NCI-H526 (cell line): ENCODE measurements around the gene TMEM132D.
"Not testable (repeated sequence)": the region's sequence is repeated elsewhere in the genome, so short reads cannot be mapped to it uniquely, and the experiment has no call there.

ENCODE experiments used
- DNase-seq, 2 experiments: peaks; one replicate each; lab custom pipeline; 2025; lab: John Stamatoyannopoulos, UW

TMEM132D gene

DNA sequence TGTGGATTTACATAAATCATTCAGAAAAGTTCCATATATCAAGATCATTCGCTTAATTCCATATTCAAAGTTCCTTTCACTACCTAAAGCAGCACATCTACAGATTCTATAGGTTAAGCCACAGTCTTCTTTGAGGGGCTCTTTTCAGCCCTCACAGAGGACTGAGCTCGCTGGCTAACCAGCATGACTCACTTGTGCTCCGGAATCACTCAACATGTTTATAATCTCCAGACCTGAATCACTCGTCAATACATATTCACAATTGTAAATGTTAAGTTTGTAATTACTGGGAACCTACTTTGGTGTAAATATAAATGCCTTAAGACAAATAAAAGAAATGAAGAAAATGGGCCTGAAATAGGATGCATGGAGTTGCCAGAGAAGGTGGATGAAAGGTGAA, 315.7 kb downstream of the TMEM132D start:
- no peak for DNase-seq

GRCh38 chr12:129585296-129585695, 318.5 kb downstream of the TMEM132D start:
- DNase-seq = no peak

DNA sequence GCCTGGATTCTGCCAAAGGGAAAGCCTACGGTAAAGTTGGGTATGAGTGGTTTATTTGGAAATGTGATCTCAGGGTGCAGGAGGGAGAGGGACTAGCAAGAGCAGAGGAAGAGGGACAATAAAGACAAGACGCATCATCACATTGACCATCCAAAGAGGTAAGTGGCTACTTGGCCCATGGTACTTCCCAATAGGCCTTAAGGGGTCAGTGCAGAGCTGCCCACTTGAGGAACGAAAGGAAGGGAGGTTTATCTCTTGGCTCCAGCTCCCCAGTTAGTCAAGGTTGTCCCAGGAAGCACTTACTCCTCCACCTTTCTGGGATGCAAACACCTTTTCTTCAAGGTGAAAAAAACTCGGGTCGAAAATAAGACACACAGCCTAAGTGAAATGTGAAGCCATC, 323.9 kb downstream of the TMEM132D start:
- no peak for DNase-seq

GRCh38 chr12:129571901-129572494, 331.8 kb downstream of the TMEM132D start:
- DNase-seq = no peak

DNA sequence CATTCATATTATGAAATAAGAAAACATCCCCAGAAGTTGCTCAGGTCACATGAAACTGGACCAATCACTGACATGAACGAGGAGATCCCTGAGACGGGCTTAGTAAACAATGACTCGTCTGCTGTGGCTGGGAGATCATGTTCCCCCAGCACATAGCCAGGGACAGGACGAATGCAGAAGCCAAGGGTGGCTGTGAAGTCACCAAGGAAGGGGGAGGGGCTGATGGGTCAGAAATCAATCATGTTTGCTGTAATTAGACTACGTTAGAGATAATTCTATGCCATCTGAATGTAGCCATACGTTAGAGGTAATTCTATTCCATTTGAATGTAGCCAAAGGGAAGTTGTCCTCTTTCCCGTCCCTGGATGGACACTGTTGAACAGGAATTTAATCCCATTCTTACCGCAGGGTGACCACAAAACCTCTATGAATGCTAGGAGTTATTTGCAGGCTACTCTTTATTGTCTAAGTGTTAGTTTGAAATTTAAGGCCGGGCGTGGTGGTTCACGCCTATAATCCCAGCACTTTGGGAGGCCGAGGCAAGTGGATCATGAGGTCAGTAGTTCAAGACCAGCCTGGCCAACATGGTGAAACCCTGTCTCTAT, 332.9 kb downstream of the TMEM132D start:
- no peak for DNase-seq

GRCh38 chr12:129566800-129567199, 337.0 kb downstream of the TMEM132D start:
- no peak for DNase-seq

GRCh38 chr12:129564768-129565167, 339.1 kb downstream of the TMEM132D start:
- no peak for DNase-seq

- no peak for DNase-seq
Measured at GRCh38 chr12:129563266-129563665, 340.6 kb downstream of the TMEM132D start.

- no peak for DNase-seq
Measured at GRCh38 chr12:129561304-129561703, 342.5 kb downstream of the TMEM132D start.

DNA sequence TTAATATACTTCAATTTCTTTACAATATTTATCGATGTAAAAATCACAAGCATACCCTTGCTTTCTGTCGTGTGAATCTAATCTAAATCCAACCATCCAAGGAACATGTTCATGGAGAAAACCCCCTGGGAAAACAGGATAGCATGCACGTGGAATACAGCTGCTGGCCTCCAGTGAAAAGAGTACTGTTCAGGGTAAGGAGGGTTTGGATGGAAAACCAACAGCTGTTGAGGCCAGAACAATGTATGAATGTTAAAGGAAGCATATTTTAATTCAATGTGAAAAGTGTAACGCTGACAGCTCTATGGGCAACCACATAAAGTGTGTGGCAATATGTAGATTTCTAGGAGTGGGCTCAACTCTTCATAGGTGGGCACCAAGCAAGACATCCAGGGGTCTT, 344.0 kb downstream of the TMEM132D start:
- DNase-seq = no peak

GRCh38 chr12:129558036-129558435, 345.8 kb downstream of the TMEM132D start:
- DNase-seq = no peak

GRCh38 chr12:129556082-129556481, 347.7 kb downstream of the TMEM132D start:
- peak; percentile 58 to 79 for DNase-seq

- DNase-seq = no peak
Measured at GRCh38 chr12:129552996-129553750, 350.7 kb downstream of the TMEM132D start.

DNA sequence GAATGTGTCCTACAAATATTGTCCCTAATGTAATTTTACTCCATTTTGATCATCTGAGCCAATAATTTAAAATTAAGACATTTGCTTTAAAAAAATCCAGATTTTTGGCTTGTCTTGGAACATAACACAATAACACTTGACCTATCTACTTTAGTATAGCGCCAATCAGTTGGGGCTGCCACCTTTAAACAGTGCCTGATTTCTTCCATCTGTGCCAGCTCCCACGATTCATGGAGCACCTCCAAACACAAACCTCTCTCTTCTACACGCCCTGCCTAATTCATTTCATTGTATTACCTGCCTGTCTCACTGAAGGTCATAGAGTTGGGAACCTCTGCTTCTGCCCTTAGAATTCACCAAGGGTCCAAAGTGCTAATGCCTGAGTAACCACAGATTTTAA, 352.4 kb downstream of the TMEM132D start:
- DNase-seq = no peak

GRCh38 chr12:129550353-129550752, 353.5 kb downstream of the TMEM132D start:
- DNase-seq = no peak

- DNase-seq = no peak
Measured at GRCh38 chr12:129549656-129550055, 354.2 kb downstream of the TMEM132D start.

DNA sequence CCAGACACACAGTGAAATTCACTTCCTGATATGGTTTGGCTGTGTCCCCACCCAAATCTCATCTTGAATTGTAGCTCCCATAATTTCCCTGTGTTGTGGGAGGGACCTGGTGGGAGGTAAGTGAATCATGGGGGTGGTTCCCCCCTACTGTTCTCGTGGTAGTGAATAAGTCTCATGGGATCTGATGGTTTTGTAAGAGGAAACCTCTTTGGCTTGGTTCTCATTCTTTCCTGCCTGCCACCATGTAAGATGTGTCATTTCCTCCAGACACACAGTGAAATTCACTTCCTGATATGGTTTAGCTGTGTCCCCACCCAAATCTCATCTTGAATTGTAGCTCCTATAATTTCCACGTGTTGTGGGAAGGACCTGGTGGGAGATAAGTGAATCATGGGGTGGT, 354.8 kb downstream of the TMEM132D start:
- DNase-seq = not testable (repeated sequence)

GRCh38 chr12:129544716-129545115, 359.1 kb downstream of the TMEM132D start:
- DNase-seq = no peak

DNA sequence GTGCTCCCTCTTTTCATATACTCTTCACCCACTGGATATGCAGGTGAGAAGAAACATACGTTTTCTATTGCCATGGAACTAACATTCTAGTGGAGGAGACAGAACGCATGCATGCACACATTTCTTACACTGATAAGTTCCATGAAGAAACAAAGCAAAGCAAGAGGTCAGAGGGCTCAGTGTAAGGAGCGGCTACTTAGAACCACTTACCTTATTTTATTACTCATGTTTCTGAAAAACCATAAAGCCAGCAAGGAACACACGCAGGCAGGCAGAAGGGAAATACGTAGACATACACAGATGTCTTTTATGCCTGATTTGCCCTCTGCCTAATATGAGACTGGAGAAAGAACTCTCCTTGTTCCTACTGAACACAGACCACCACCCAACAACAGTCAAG, 362.9 kb downstream of the TMEM132D start:
- DNase-seq = no peak

DNA sequence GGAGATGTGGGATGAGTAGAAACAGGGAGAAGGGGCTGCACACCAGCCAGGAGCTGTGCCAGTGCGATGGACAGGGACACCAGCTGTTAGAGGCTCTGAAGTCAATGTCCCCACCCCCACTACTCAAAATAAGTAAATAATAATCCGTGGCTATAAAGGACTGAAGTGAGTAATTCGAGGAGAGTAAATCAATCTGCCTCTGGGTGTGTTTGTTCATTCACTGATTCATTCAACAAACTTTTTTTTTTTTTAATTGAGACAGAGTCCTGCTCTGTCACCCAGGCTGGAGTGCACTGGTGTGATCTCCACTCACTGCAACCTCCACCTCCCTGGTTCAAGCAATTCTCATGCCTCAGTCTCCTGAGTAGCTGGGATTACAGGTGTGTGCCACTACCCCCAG, 363.6 kb downstream of the TMEM132D start:
- DNase-seq = no peak

GRCh38 chr12:129538724-129539335, 365.0 kb downstream of the TMEM132D start:
- not testable (repeated sequence) for DNase-seq

- no peak for DNase-seq
Measured at GRCh38 chr12:129538137-129538536, 365.7 kb downstream of the TMEM132D start.
